Skeletal muscle cell (primary cell): Measurements from ENCODE around the gene LYSMD4.
"Not testable (repeated sequence)": the region's sequence is repeated elsewhere in the genome, so short reads cannot be mapped to it uniquely, and the experiment has no call there.

Source experiments
- DNase-seq: peaks from one replicate; pipeline ENCODE4 v3.0.0-alpha.2; 2010; ENCODE audit warnings: low read depth
- H3K4me3 ChIP-seq: 2 replicates; pipeline ENCODE4 v1.5.1; 2011; ENCODE audit warnings: low read depth, mild to moderate bottlenecking, control low read depth, low read length, moderate library complexity

Gene LYSMD4

GRCh38 chr15:99733268-99734039, at the start of gene LYSMD4:
Gene LYSMD4 (minus strand): TSS chr15:99733437. CDS start chr15:99731999, 1,438 bp downstream.
- peak; percentile 72 for DNase-seq

DNA sequence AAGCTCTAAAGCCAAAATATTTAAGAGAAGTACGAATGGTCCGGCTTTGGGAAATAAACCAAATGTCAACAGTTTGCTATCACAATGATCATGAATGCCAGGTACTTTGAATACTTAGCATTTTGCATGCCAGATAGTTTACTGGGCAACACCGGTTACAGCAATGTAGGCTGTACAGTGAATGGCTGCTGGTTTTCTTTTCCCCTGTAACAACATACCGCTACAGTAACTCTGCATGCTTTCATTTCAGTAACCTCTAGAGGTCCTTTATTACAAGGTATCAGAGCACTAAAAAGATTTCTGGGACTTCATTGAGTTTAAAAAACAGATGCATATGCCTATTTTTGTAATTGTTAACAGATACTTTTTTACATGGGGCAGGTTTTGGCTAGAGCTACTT, 48.8 kb upstream of the LYSMD4 start:
- not testable (repeated sequence) for H3K4me3 ChIP-seq, DNase-seq

More at GRCh38 chr15:99733268-99734039, at the start of gene LYSMD4:
- peak within 1 kb of the TSS; percentile 81 for H3K4me3 ChIP-seq

DNA sequence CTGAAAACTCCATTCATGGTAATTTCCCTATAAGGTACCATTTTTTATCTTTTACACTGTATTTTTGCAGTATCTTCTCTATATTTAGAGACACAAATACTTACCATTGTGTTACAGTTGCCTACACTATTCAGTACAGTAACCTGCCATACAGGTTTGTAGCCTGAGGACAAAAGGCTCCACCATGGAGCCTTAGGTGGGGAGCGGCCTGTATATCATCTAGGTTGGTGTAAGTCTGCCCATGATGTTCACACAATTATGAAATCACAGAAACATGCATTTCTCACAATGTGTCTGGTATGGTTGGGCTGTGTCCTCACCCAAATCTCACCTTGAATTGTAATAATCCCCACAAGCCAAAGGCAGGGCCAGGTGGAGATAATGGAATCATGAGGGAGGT, 43.9 kb upstream of the LYSMD4 start:
- no peak for DNase-seq

GRCh38 chr15:99764522-99764921, 31.3 kb upstream of the LYSMD4 start:
- H3K4me3 ChIP-seq, result no peak overlapping the region
- no peak for DNase-seq

More for the DNA sequence above, 43.9 kb upstream of the LYSMD4 start:
- H3K4me3 ChIP-seq, result no peak overlapping the region

DNA sequence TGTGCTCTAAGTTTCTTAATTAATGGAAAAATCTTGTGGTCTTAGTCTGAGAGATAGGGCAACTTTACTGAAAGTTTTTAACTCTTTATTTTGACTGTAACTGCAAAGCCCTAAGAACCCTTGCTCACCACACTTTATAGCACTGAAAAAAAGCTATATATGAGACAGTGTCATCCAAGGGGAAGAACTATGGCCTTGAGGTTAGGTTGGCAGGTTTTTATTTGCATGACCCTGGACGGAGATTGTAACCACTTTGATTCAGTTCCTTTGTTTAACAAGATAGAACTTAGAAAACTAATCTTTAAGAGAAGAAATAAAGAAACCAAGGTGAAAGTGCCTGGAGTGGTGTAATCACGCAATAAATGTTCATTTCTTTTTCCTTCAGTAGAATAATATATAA, 30.6 kb upstream of the LYSMD4 start:
- no peak for DNase-seq
- no peak overlapping the region for H3K4me3 ChIP-seq

DNA sequence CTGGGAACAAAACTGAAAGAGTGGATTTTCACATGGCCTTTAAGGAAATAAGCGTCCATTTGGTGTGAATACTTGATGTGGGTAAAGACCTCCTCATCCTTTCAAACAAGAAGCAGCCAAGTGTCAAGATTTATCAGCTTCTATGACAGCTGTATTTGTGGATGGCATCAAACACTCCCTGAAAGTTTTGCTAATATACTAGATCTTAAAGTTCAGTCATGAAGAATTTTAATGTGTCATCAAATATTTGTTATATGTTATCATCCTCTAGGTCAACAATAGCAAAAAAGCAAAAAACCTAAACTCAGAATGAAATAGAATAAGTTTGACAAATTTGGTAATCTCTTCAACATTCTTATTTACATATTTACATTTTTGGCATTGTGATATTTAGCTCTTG, 29.1 kb upstream of the LYSMD4 start:
- H3K4me3 ChIP-seq, result no peak overlapping the region
- DNase-seq, result no peak

DNA sequence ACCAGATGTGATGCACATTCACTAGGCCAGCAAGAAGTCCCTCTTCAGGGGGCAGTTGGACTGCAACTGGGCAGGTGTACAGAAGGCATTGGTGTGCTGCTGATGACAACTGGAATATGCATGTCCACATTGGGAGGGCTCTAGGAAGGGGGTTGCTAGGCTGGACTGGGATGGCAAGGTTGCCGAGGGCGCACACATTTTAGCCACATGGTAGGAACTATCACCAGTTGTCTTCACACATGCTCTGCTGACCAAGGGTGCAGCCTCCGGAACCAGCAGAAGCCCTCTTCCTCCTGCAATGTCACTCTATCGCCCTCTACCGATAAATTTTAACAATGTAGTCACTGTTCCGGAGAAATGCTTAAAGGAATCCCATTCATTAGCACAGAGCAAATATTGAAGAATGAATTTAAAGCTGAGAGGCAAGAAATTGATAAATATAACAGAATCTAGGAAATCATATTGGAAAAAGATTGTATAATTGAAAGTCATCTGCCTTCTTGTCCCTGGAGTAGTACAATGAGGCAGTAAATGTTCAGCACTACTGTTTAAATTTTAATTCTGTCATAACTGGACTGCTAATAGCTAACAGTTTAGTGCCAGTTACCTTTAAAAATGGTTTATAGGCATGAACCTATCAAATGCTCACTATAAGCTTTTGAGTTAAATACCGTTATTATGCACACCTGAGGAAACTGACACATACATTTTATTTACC, 22.6 kb upstream of the LYSMD4 start:
- DNase-seq, result no peak
- H3K4me3 ChIP-seq, result no peak overlapping the region

DNA sequence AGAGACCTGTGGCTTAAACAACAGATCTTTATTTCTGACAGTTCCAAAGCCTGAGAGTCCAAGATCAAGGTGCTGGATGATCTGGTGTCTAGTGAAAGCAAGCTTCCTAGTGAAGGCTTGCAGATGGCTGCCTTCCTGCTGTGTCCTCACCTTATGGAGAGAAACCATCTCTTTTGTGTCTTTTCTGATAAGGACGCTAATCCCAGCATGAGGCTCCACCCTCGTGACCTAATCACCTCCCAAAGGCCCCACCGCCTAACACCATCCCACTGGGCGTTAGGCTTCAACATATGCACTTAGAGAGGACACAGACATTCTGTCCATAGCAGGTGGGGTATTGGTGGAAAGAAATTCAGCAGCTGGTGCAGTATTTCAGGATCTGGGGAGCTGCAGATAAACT, 19.8 kb upstream of the LYSMD4 start:
- no peak overlapping the region for H3K4me3 ChIP-seq
- no peak for DNase-seq

DNA sequence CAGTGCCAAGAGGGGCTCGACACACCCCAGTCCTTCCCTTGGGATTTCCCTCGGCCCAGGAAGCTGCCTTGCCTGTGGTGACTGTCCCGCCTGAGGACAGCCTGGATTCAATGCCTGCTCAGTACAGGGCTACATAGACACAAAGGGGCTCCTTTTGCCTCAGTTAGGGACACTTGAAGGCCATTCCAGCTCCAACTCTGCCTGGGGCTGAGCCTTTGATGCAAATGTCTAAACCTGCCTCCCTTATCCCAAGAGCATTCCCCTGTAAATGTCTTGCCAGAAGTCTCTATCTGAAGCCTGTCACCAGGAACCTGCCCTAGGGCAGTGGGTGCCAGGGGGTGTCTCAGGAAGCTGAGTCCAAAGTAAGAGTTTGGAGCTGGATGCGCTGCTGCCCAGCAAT, 19.3 kb upstream of the LYSMD4 start:
- no peak for DNase-seq
- no peak overlapping the region for H3K4me3 ChIP-seq

DNA sequence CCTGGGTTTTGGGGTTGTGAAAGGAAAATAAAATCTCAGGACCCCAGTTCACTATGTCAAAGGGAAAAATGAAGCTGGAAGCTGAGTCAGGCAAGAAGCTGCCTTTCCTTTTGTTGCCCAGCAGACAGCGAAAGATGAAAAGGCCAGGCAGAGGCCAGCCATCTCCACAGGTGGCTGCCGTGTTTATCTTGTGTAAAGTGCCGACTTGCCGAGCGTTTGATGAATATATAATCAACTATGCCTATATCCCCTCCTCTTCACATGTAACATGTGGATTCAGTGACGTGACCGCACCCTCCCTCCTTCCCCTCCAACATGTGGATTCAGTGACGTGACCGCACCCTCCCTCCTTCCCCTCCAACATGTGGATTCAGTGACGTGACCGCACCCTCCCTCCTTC, 17.1 kb upstream of the LYSMD4 start:
- not testable (repeated sequence) for H3K4me3 ChIP-seq, DNase-seq

- no peak overlapping the region for H3K4me3 ChIP-seq
- no peak for DNase-seq
Measured at GRCh38 chr15:99749386-99749785, 16.1 kb upstream of the LYSMD4 start.

DNA sequence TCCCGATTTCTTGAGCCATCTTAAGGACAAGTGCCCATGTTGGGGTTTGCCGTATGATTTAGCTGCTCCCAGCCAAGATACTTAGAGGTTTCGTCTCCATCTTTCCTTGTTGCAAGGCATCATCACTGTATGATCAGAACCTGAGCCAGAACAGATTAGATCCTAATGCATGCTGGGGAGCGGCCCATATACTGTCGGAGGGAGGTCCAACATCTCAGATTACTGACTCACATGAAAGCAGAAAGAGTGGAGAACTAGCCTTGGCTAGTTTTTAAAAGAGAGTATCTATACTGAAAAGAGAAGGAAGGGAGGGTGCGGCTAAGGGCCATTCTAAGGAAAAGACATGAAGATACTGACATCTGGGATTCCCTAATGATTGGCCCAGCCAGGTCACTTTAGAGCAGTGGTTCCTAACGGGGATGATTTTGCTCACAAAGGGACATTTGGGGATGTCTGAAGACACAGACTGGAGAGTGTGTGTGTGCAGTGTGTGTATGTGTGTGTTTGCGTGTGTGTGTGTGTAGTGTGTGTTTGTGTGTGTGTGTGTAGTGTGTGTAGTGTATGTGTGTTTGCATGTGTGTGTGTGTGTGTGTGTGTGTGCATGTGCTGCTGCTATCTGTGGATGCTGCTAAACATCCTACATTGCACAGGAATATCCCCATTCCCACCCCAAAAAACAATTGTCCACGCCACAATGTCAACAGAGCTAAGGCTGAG, 12.3 kb upstream of the LYSMD4 start:
- H3K4me3 ChIP-seq, result no peak overlapping the region
- no peak for DNase-seq

GRCh38 chr15:99744142-99744541, 10.9 kb upstream of the LYSMD4 start:
- no peak overlapping the region for H3K4me3 ChIP-seq
- no peak for DNase-seq

DNA sequence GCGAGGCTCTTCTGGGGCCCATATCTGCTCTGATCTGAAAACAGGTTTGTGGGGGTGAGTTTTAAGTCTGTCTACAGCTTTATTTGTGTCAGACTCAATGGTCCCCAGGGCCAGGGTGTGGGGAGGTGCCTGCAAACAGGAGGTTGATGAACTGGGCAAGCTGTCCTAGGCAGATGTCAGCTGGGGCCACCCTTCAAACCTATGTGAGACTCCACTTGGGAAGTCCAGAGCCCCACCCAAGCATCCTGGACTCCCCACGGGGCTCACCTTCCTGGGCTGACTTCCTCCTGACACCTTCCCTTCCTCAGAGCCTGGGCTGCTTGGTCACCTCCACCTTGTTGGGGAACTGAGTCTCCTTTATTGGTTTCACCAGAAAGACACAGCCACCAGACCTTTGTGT, 8.6 kb upstream of the LYSMD4 start:
- no peak for DNase-seq
- H3K4me3 ChIP-seq, result no peak overlapping the region

DNA sequence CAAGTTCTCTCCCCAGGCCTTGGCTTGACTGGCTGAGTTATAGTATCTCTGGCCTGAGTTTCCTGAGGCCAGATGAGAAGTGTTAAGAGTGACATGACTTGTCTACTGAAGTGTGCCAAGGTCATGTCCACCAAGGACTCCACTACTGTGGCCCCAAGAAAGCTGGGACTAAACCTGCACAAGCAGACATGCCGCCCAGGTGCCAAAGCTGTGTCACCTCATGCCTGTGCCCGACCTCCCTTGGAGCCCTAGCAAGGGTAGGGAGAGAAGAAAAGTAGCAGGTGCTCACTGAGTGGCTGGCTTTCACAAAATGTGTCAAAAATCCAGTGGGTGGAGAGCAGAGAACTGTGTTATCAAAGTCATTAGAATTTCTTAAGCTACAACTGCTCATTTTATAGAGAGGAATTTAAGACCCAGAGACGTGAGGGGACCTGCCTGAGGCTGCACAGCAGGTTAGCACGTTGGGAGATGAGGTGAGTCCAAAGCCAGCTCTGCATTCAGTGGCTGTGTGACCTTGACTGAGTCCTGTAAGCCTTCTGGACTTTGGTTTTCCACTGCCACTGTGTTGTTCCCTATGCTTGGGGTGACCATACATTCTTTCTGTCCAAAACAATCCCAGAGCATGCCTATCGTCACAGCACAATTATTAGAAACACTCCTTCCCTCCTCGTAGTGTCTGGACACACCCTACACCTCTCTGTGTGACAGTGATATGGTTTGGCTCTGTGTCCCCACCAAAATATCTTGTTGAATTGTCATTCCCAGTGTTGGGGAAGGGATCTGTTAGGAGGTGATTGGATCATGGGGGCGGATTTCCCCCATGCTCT, 5.0 kb upstream of the LYSMD4 start:
- DNase-seq, result no peak
- no peak overlapping the region for H3K4me3 ChIP-seq

- H3K4me3 ChIP-seq, result no peak overlapping the region
- DNase-seq, result no peak
Measured at GRCh38 chr15:99736702-99737101, 3.5 kb upstream of the LYSMD4 start.

DNA sequence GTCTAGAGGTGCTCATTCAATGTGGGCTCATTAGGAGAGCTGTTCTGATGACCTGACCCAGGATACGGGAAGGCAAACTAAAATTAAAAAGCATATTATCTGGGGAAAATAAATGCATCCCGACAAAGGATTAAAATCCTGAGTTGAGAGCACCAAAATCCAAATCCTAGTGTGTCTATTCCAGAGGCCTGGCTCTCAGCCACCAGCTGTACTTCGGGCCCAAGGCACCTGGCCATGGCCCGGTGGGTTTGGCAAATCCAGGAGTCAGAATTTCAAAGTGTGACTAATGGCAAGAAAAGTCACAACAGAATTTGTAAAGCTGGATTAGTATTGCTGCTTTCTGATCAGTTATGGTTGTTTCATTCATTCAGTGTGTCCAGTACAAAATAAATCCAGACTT, 2.6 kb upstream of the LYSMD4 start:
- no peak for DNase-seq
- no peak overlapping the region for H3K4me3 ChIP-seq

DNA sequence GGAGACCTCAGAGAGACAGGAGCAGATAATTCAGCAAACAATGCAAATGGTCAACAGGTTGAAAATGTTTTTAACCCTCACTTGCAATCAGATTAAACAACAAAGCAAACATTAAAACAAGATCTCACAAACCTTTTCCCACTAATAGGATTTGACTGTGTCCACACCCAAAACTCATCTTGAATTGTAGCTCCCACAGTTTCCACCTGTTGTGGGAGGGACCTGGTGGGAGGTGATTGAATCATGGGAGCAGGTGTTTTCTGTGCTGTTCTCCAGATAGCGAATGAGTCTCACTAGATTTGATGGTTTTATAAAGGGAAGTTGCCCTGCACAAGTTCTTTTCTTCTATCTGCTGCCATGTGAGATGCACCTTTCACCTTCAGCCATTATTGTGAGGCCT, 1.3 kb upstream of the LYSMD4 start:
- no peak for DNase-seq
- H3K4me3 ChIP-seq, result no peak overlapping the region

DNA sequence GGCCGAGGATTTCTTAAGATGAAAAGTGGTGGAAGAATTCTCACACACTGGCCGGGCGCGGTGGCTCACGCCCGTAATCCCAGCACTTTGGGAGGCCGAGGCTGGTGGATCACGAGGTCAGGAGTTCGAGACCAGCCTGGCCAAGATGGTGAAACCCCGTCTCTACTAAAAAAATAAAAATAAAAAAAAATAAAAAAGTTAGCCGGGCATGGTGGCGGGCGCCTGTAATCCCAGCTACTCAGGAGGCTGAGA, 729 bp upstream of the LYSMD4 start:
- DNase-seq, result not testable (repeated sequence)
- H3K4me3 ChIP-seq, result peak overlapping the region; percentile 81

DNA sequence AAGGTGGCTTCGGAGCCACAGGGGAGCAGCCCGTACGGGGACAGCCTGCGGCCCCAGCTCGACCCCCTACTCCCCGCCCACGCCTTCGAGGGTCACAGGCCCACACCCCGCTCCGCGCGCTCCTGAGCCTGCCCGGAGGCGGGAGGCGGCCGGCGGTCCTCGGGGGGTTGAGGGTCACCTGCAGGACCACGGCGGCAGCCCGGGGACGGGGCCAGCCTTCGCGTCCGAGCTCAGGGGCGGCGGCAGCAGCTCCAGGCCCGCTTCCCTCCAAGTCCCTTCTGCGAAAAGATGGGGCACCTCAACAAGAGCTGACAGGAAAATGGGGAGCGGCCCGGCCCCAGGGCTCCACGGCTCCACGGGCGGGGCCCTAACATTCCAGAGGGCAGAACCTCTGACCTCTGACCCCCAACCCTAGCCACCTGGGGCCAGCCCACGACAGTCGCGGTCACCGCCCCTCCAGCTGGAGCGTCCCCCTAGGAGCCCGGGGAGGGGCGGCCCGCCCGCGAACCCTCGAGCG, 428 bp downstream of the LYSMD4 start:
- H3K4me3 ChIP-seq, result peak overlapping the region; percentile 81
- DNase-seq, result no peak
